Measurements from ENCODE around the gene AMFR.

Gene AMFR

DNA sequence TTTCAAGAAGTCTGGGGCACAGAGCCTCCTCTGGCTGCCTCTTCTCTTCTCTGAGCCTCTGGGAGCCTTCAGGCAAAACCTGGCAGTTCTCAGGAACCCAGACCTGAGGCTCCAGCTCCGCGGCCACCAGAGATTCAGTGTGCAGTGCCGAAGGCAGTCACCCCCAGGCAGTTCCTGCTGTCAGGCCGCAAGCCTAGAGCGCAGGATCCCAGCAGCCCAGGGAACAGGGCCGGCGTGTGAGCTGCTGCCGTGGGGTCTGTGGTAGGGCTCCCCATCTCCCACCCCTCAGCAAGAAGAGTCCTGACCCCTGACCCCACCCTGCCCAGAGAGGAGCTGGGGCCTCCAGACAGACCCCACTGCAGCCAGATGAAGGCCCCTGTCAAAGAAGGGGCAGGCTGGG, 78.2 kb downstream of the AMFR start:
- TF ChIP-seq, protein P1, sequence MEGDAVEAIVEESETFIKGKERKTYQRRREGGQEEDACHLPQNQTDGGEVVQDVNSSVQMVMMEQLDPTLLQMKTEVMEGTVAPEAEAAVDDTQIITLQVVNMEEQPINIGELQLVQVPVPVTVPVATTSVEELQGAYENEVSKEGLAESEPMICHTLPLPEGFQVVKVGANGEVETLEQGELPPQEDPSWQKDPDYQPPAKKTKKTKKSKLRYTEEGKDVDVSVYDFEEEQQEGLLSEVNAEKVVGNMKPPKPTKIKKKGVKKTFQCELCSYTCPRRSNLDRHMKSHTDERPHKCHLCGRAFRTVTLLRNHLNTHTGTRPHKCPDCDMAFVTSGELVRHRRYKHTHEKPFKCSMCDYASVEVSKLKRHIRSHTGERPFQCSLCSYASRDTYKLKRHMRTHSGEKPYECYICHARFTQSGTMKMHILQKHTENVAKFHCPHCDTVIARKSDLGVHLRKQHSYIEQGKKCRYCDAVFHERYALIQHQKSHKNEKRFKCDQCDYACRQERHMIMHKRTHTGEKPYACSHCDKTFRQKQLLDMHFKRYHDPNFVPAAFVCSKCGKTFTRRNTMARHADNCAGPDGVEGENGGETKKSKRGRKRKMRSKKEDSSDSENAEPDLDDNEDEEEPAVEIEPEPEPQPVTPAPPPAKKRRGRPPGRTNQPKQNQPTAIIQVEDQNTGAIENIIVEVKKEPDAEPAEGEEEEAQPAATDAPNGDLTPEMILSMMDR (IDR thresholded peaks at IDR 0.05; ENCODE audit: insufficient read depth, missing control alignments) = no peak
- DNase-seq (ENCODE audit: insufficient read length, low spot score) = no peak
- no peak for FAIRE-seq

DNA sequence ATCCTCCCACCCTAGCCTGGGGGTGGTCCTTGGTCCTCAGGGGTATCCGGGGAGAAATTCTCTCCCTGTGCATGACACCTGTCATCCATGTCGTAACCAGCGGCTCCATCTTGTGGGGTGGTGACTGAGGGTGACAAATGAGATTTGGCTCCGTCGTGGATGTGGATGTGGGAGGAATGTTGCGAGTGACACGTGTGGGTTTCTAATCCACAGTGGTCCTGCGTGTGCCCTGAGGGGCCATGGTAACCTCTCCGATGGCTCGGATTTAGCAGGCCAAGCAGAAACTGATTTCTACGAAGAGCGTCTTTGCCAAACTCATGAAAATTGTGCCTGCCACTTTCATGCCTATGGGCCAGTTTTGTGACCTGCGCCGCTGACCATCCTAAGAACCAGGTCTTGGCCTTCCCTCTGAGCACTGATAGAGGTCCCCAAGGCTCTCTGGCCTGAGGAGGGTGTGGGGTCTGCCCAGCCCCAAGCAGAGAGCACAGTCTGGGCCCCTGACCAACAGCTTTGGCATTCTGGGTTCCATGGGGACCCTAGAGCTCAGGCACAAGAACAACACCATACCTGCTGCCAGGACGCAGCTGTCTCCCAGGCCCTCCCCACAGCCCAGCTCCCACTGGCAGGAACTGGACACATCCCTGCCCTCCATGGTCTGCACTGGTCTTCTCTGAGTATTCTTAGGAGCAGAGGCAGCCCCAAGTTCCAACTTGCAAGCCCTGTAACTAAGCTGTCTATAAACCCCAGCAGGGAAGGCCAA, 79.0 kb downstream of the AMFR start:
- FAIRE-seq (no peak), DNase-seq (ENCODE audit: insufficient read length, low spot score) (no peak)
- TF ChIP-seq, protein P1 (IDR thresholded peaks at IDR 0.05; ENCODE audit: insufficient read depth, missing control alignments) = no peak

DNA sequence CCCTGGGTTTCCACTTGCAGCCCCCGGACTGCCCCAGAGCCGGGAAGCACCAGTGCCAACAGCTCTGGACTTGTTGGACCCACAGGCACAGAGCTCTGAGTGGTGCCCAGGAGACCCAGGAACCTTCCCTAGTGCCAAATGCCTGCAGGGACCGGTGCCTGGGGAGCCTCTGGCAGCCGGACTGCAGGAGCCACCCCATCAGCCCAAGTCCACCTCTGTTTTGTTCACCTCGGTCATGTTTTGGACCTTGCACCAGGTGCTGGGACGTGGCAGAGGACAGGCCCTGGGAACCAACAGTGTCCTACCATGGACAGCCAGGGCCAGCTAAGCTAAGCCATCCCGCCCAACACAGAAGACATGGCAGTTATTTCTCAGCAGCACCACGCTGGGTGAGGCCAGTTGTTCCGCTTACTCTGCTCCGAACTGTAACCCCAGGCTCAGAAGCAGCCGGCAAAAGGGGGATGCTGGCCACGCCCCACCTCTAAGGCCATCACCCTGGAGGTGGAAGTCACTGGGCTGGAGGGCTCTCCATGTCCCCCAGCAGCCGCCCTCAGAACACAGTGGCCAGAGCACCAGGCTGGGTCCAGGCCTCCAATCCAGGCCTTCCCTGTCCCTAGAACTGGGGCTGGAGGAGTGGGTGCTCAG, 79.8 kb downstream of the AMFR start:
- FAIRE-seq (no peak), DNase-seq (ENCODE audit: insufficient read length, low spot score) (no peak)
- TF ChIP-seq, protein P1 (IDR thresholded peaks at IDR 0.05; ENCODE audit: insufficient read depth, missing control alignments) = no peak

DNA sequence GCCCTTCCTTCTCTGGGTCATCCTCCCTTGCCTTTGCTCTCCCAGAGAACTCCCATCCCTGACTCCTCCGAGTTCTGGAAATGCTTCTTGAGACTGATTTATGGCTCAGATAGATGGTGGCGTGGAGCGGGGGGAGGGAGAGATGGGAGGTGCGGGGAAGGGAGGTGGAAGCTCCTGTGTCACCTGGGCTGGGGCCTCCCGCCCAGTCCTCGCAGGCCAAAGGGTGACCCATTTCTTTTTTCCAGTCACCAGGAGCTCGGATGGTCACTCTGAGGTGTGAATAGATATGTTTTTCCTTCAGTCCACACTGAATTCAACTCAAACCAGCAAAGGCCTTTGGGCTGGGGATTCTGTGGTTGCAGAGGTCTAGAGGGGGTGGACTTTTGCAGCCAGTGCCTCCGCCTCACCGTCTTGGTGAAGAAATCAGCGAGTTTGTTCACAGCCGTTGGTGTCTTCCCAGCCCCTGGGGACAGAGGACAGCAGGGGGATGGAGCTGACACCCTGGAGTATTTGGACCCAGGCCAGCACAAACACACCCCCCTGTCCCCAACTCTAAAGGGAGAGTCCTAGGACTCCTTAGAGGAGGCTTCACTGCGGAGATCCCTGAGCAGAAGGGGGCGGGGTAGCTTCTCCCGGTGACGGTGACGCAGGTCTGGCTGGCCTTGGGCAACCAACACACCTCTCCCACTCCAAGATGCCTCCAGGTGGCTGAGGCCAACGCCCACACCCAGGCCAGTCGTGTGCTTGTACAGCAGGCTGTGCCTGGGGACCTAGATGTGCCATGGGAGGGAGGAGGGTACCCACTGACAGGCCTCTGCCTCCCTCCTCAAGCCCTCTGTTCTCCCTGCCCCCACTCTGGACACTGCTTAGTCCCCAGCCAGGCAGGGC, 80.6 kb downstream of the AMFR start:
- TF ChIP-seq, protein P1 (IDR thresholded peaks at IDR 0.05; ENCODE audit: insufficient read depth, missing control alignments) = no peak
- DNase-seq (ENCODE audit: insufficient read length, low spot score) = no peak
- no peak for FAIRE-seq

DNA sequence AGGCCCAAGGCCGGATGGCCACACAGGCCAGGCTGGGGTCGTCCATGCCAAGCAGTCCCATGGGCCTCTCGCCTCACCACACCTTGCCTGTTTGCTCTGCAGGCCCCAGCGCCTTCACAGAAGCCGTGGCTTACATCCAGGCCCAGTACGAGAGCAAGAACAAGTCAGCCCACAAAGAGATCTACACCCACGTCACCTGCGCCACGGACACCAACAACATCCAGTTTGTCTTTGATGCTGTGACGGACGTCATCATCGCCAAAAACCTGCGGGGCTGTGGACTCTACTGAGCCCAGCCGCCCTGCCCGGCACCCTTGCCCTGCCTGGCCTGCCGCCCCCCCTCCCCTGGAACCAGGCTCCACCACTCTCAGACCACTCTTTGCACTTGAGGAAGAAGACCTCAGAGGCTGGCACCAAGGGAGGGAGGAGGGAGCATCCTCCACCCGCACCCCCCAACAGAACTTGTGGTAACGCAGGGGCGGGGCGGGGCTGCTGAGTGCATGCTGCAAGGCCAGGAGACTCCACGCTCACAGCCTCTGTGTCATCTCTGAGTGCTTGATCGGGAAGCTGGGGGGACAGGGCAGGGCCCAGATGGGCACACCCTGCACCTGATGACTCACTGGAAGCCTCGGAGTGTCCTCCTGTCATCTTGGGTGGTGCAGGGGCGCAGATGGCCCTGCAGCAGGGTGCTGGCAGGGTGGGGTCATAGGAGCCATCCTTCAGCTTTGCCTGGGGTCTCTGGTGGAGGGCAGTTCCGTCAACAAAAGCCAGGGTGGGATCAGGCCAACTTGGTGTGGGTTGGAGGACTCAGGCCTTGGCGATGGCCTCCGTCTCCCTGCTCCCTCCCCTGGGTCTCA, 81.5 kb downstream of the AMFR start:
- TF ChIP-seq, protein P1 (IDR thresholded peaks at IDR 0.05; ENCODE audit: insufficient read depth, missing control alignments) = no peak
- DNase-seq (ENCODE audit: insufficient read length, low spot score) (no peak), FAIRE-seq (no peak)

DNA sequence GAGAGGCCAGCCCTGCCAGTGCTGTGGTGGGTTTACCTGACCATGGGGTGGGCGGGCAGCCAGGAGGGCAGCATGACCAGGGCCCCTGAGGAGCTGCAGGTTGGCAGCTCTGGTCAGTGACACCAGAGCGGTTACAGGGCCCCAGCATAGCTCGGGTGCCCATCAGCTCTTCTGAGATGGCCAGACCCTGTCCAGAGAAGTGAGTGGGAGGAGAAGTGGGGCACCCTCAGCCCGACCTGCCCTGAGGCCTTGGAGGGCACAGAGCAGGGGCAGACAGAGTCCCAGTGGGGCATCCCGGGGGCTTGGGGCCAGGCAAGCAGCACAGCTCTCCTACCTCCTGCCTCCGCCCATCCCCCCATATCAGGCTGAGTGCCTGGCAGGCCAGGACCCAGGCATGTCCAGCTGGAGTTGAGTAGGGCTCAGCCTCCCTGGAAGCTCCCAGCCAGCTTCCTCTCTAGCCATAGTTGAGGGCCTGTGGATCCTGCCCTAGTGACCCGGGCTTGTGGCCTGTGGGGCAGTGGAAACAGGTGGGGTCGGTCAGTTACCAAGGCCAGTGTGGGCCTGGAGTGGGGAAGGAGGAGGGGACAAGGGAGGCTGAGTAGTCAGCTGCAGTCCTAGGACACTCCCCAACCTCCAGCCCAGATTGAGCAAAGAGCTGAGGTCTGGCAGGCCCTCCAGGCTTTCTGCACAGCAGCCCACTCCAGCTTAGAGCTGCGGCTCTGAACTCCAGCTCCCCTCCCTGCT, 83.5 kb downstream of the AMFR start:
- no peak for FAIRE-seq
- TF ChIP-seq, protein P1 (IDR thresholded peaks at IDR 0.05; ENCODE audit: insufficient read depth, missing control alignments) = no peak

More for the DNA sequence above, 83.5 kb downstream of the AMFR start:
- no peak for DNase-seq (ENCODE audit: insufficient read length, low spot score)
